ENCODE measurements around the gene CTNNA2.

DNA sequence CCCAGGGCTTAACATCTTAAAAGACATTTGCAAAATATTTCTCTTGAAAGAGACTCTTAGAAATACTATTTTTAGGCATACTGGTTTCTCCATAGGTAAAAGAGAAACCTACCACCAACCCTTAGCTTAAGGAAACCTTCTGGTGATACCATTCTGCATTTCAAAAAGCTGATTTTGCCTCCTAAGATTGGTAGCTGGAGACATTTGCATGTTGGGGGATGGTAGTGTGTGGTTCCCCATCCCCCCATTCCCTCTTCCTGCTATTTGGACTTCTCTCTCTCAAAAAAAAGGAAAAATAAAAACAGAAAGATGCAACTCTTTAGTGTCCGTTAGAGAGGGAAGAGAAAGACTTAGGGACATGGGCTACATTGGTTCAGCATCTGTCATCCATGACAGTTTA is 787.5 kb downstream of the CTNNA2 start:
- TF ChIP-seq, protein P1, sequence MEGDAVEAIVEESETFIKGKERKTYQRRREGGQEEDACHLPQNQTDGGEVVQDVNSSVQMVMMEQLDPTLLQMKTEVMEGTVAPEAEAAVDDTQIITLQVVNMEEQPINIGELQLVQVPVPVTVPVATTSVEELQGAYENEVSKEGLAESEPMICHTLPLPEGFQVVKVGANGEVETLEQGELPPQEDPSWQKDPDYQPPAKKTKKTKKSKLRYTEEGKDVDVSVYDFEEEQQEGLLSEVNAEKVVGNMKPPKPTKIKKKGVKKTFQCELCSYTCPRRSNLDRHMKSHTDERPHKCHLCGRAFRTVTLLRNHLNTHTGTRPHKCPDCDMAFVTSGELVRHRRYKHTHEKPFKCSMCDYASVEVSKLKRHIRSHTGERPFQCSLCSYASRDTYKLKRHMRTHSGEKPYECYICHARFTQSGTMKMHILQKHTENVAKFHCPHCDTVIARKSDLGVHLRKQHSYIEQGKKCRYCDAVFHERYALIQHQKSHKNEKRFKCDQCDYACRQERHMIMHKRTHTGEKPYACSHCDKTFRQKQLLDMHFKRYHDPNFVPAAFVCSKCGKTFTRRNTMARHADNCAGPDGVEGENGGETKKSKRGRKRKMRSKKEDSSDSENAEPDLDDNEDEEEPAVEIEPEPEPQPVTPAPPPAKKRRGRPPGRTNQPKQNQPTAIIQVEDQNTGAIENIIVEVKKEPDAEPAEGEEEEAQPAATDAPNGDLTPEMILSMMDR (IDR thresholded peaks at IDR 0.05), result no peak
- no peak for TF ChIP-seq SIN3A (IDR thresholded peaks at IDR 0.05; ENCODE audit: borderline replicate concordance, insufficient read depth, low read depth, low read length)

Measured in Panc1 (cell line).